HEK293 (cell line): Measurements from ENCODE around the gene HOXB7.

Experiments used
- CTCF ChIA-PET: fragments of 350-600 bp; formaldehyde crosslinking; extraction: SDS; loops from one replicate; lab custom pipeline; 2021; ENCODE audit warnings: antibody characterized with exemption; lab: Yijun Ruan, JAX
- POLR2A ChIA-PET: fragments of 300-600 bp; formaldehyde crosslinking; extraction: SDS; loops from one replicate; lab custom pipeline; 2020; ENCODE audit warnings: antibody characterized with exemption, inconsistent platforms; lab: Yijun Ruan, JAX
- H3K27ac ChIP-seq: fragments of 200-500 bp; sonication (Bioruptor generic); 2 replicates; pipeline ENCODE4 v1.5.1; 2014; ENCODE audit warnings: low read depth, low read length, control low read depth, inconsistent platforms; ENCODE audit errors: extremely low read depth
- H3K36me3 ChIP-seq, 2 experiments: fragments of 200-500 bp in 1 of 2; sonication (Bioruptor generic) in 1 of 2; 1 replicate in 1 of 2; 2 replicates in 1 of 2; pipeline ENCODE4 v1.5.1; 2014 to 2017; ENCODE audit warnings: inconsistent platforms in 2 of 2, low read length in 2 of 2; ENCODE audit not compliant: control insufficient read depth in 2 of 2, insufficient read depth in 1 of 2
- H3K4me1 ChIP-seq: fragments of 200-500 bp; sonication (Bioruptor generic); 2 replicates; pipeline ENCODE4 v1.5.1; 2014; ENCODE audit warnings: mild to moderate bottlenecking, low read length, inconsistent platforms; ENCODE audit not compliant: control insufficient read depth, insufficient read depth
- H3K4me3 ChIP-seq: 2 replicates; pipeline ENCODE4 v1.5.1; 2011; ENCODE audit warnings: low read depth, mild to moderate bottlenecking, control low read depth, low read length, moderate library complexity
- H3K9me3 ChIP-seq: fragments of 200-500 bp; sonication (Bioruptor generic); 2 replicates; pipeline ENCODE4 v1.5.1; 2014; ENCODE audit warnings: low read depth, low read length, inconsistent platforms; ENCODE audit not compliant: control insufficient read depth, insufficient read depth
- EGR2 ChIP-seq: fragments of 450-650 bp; formaldehyde crosslinking; IDR thresholded peaks from 2 replicates; pipeline ENCODE4 v1.5.1; 2016; ENCODE audit warnings: low read depth, missing biosample characterization, missing genetic modification characterization
- FEZF1 ChIP-seq: fragments of 450-650 bp; formaldehyde crosslinking; IDR thresholded peaks from 2 replicates; pipeline ENCODE4 v1.5.1; 2016; ENCODE audit warnings: missing biosample characterization, missing genetic modification characterization
- GLIS1 ChIP-seq: fragments of 450-650 bp; formaldehyde crosslinking; IDR thresholded peaks from 2 replicates; pipeline ENCODE4 v1.5.1; 2016; ENCODE audit warnings: missing biosample characterization, missing genetic modification characterization
- GLIS2 ChIP-seq: fragments of 450-650 bp; formaldehyde crosslinking; IDR thresholded peaks from 2 replicates; pipeline ENCODE4 v1.5.1; 2016; ENCODE audit warnings: missing biosample characterization, missing genetic modification characterization
- IKZF3 ChIP-seq: fragments of 450-650 bp; IDR thresholded peaks from 2 replicates; pipeline ENCODE4 v1.5.0; 2018; ENCODE audit warnings: missing biosample characterization, mild to moderate bottlenecking, missing genetic modification characterization, moderate library complexity
- KLF1 ChIP-seq: fragments of 450-650 bp; formaldehyde crosslinking; IDR thresholded peaks from 2 replicates; pipeline ENCODE4 v1.5.1; 2016; ENCODE audit warnings: missing biosample characterization, missing genetic modification characterization
- KLF8 ChIP-seq: fragments of 450-650 bp; formaldehyde crosslinking; IDR thresholded peaks from 2 replicates; pipeline ENCODE4 v1.5.1; 2016; ENCODE audit warnings: missing biosample characterization, missing genetic modification characterization
- PATZ1 ChIP-seq: fragments of 450-650 bp; formaldehyde crosslinking; IDR thresholded peaks from 2 replicates; pipeline ENCODE4 v1.5.1; 2016; ENCODE audit warnings: missing biosample characterization, missing genetic modification characterization
- PRDM4 ChIP-seq: fragments of 450-650 bp; formaldehyde crosslinking; IDR thresholded peaks from 2 replicates; pipeline ENCODE4 v1.5.1; 2017; ENCODE audit warnings: missing biosample characterization, missing genetic modification characterization
- SP7 ChIP-seq: fragments of 450-650 bp; formaldehyde crosslinking; IDR thresholded peaks from 2 replicates; pipeline ENCODE4 v1.5.1; 2016; ENCODE audit warnings: missing biosample characterization, missing genetic modification characterization
- YY1 ChIP-seq: fragments of 450-650 bp; formaldehyde crosslinking; IDR thresholded peaks from 2 replicates; pipeline ENCODE4 v1.5.1; 2018; ENCODE audit warnings: missing biosample characterization, missing genetic modification characterization
- ZBTB26 ChIP-seq: fragments of 450-650 bp; formaldehyde crosslinking; optimal IDR thresholded peaks from 2 replicates; pipeline ENCODE3; 2016; ENCODE audit warnings: missing biosample characterization, mild to moderate bottlenecking, missing genetic modification characterization
- ZFHX2 ChIP-seq: fragments of 450-650 bp; formaldehyde crosslinking; conservative IDR thresholded peaks from 2 replicates; pipeline ENCODE4 v1.5.1; 2016; ENCODE audit warnings: missing biosample characterization, missing genetic modification characterization
- ZNF16 ChIP-seq: fragments of 450-650 bp; formaldehyde crosslinking; IDR thresholded peaks from 2 replicates; pipeline ENCODE4 v1.5.1; 2016; ENCODE audit warnings: low read depth, missing biosample characterization, missing genetic modification characterization
- ZNF350 ChIP-seq: fragments of 450-650 bp; formaldehyde crosslinking; IDR thresholded peaks from 2 replicates; pipeline ENCODE4 v1.5.0; 2017; ENCODE audit warnings: missing biosample characterization, mild to moderate bottlenecking, missing genetic modification characterization
- ZNF423 ChIP-seq: fragments of 450-650 bp; formaldehyde crosslinking; IDR thresholded peaks from 2 replicates; pipeline ENCODE4 v1.5.1; 2016; ENCODE audit warnings: missing biosample characterization, missing genetic modification characterization
- ZNF530 ChIP-seq: fragments of 450-650 bp; formaldehyde crosslinking; IDR thresholded peaks from 2 replicates; pipeline ENCODE4 v1.5.1; 2016; ENCODE audit warnings: low read depth, missing biosample characterization, missing genetic modification characterization
- ZNF560 ChIP-seq: fragments of 450-650 bp; formaldehyde crosslinking; IDR thresholded peaks from 2 replicates; pipeline ENCODE4 v1.5.1; 2017; ENCODE audit warnings: missing biosample characterization, missing genetic modification characterization, borderline replicate concordance
- ZNF600 ChIP-seq: fragments of 450-650 bp; formaldehyde crosslinking; IDR thresholded peaks from 2 replicates; pipeline ENCODE4 v1.5.1; 2016; ENCODE audit warnings: missing biosample characterization, missing genetic modification characterization
- ZNF76 ChIP-seq: fragments of 450-650 bp; formaldehyde crosslinking; IDR thresholded peaks from 2 replicates; pipeline ENCODE4; 2016; ENCODE audit warnings: low read depth, missing biosample characterization, missing genetic modification characterization, borderline replicate concordance
- ZNF776 ChIP-seq: fragments of 450-650 bp; formaldehyde crosslinking; IDR thresholded peaks from 2 replicates; pipeline ENCODE4 v1.5.0; 2017; ENCODE audit warnings: missing biosample characterization, missing genetic modification characterization, borderline replicate concordance
- ZSCAN30 ChIP-seq: fragments of 450-650 bp; IDR thresholded peaks from 2 replicates; pipeline ENCODE4 v1.5.1; 2018; ENCODE audit warnings: missing biosample characterization, mild to moderate bottlenecking, missing genetic modification characterization, moderate library complexity
- TF ChIP-seq, protein P1 (sequence below): fragments of 450-650 bp; formaldehyde crosslinking; IDR thresholded peaks from 2 replicates; pipeline ENCODE4 v1.5.1; 2016; ENCODE audit warnings: missing biosample characterization, missing genetic modification characterization
- TF ChIP-seq, protein P2 (sequence below): fragments of 450-650 bp; formaldehyde crosslinking; IDR thresholded peaks from 2 replicates; pipeline ENCODE4 v1.5.1; 2016; ENCODE audit warnings: missing biosample characterization, missing genetic modification characterization

The HOXB7 gene

DNA sequence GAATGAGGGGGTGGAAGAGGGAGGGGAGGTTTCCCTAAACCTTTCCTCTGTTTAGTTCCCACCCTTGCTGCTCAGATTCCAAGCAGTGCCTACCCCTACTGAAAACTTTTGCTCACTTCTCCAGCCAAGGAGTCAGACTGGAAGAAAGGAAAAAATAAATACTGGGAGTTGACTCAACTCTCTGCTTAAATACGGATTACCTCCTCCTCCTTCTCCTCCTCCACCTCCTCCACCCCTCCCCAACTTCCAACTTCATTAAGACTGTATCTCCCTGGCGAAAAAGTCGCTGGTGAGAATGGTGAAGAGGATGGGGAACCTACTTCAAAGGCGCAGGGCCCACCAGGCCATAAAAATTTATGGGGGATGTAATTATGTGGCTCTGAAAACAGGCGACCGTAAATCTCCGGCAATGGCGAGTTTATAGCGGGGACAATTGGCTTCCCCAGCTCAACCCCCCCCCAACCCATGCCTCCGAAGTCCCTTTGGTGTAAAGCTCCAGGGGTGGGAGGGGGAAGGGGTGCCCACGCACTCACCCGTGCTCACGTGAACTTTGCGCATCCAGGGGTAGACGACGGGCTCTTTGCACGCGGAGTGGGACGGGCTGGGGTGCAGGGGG lies 33.4 kb downstream of the HOXB7 start (continued):
- TF ChIP-seq, protein P1, sequence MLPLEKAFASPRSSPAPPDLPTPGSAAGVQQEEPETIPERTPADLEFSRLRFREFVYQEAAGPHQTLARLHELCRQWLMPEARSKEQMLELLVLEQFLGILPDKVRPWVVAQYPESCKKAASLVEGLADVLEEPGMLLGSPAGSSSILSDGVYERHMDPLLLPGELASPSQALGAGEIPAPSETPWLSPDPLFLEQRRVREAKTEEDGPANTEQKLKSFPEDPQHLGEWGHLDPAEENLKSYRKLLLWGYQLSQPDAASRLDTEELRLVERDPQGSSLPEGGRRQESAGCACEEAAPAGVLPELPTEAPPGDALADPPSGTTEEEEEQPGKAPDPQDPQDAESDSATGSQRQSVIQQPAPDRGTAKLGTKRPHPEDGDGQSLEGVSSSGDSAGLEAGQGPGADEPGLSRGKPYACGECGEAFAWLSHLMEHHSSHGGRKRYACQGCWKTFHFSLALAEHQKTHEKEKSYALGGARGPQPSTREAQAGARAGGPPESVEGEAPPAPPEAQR (tag by site-specific recombination) = no peak
- TF ChIP-seq KLF8 = peak; percentile 81
- TF ChIP-seq ZNF560 (tag by site-specific recombination) = no peak
- TF ChIP-seq YY1 = peak; percentile 80; the same call in 1 of the 2 replicates
- TF ChIP-seq ZNF530 = no peak
- TF ChIP-seq ZFHX2 (tag by site-specific recombination) = peak; percentile 97

- peak overlapping the region; percentile 93 for H3K27ac ChIP-seq
- POLR2A ChIA-PET = interaction anchor here (1.1 to 4.1 kb wide), 5 partner anchors 11 to 35 kb away, joined by 3 to 26 read pairs (median 10); no protein-coding TSS in a partner anchor
- no peak for TF ChIP-seq ZNF776
- TF ChIP-seq, protein P2, sequence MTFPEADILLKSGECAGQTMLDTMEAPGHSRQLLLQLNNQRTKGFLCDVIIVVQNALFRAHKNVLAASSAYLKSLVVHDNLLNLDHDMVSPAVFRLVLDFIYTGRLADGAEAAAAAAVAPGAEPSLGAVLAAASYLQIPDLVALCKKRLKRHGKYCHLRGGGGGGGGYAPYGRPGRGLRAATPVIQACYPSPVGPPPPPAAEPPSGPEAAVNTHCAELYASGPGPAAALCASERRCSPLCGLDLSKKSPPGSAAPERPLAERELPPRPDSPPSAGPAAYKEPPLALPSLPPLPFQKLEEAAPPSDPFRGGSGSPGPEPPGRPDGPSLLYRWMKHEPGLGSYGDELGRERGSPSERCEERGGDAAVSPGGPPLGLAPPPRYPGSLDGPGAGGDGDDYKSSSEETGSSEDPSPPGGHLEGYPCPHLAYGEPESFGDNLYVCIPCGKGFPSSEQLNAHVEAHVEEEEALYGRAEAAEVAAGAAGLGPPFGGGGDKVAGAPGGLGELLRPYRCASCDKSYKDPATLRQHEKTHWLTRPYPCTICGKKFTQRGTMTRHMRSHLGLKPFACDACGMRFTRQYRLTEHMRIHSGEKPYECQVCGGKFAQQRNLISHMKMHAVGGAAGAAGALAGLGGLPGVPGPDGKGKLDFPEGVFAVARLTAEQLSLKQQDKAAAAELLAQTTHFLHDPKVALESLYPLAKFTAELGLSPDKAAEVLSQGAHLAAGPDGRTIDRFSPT (tag by site-specific recombination) = peak; percentile 51; the same call in 1 of the 2 replicates
- TF ChIP-seq ZFHX2 (tag by site-specific recombination) = peak; percentile 88
- TF ChIP-seq PATZ1 (tag by site-specific recombination) = peak; percentile 30; the same call in 1 of the 2 replicates
- TF ChIP-seq ZNF350 (tag by site-specific recombination) = no peak
- TF ChIP-seq ZNF423 (tag by site-specific recombination) = peak; percentile 70
- TF ChIP-seq GLIS1 (tag by site-specific recombination) = peak; percentile 64
- TF ChIP-seq ZNF600 (tag by site-specific recombination) = peak; percentile 94
- TF ChIP-seq ZNF76 (tag by site-specific recombination) = no peak
- TF ChIP-seq GLIS2 (tag by site-specific recombination) = peak; percentile 68
- peak; percentile 59; the same call in 1 of the 2 replicates for TF ChIP-seq PRDM4
- TF ChIP-seq SP7 = peak; percentile 20
- TF ChIP-seq IKZF3 = peak; percentile 83
- TF ChIP-seq ZNF16 = peak; percentile 32; the same call in 1 of the 2 replicates
- no peak; the same call in 1 of the 2 replicates for TF ChIP-seq FEZF1 (tag by site-specific recombination)
- peak; percentile 72 for TF ChIP-seq EGR2 (tag by site-specific recombination)
- TF ChIP-seq ZSCAN30 (tag by site-specific recombination) = 0 out of 2 replicates have a peak, but pooled peaks have one; percentile 25
- peak; percentile 20 for TF ChIP-seq ZBTB26
- no peak for TF ChIP-seq KLF1 (tag by site-specific recombination)
Observed at GRCh38 chr17:48576479-48577309, 34.1 kb downstream of the HOXB7 start.

More at GRCh38 chr17:48576479-48577309, 34.1 kb downstream of the HOXB7 start:
- Histone ChIP-seq H3K36me3 (peaks cover 0 to 23% of the 10 kb centered on the region in 2 experiments; a peak in 2 of 3 replicates), H3K4me1 (peaks cover 78% of the 10 kb centered on the region), H3K4me3 (peak overlapping the region; percentile 52), H3K9me3 (no peaks in the 10 kb centered on the region)
- CTCF ChIA-PET = interaction anchor here (0.5 to 0.7 kb wide), 3 partner anchors 83 to 502 kb away, joined by 3 to 4 read pairs (median 3); no protein-coding TSS in a partner anchor
